ENCODE data around the gene MYL12B.
"Not testable (repeated sequence)": the region's sequence is repeated elsewhere in the genome, so short reads cannot be mapped to it uniquely, and the experiment has no call there.

Gene MYL12B

GRCh38 chr18:3218819-3219218 is 43.1 kb upstream of the MYL12B start:
- no peaks in the 10 kb centered on the region; the same call in 1 of the 2 replicates for H3F3A ChIP-seq (ENCODE audit: insufficient read depth, low read length)
- TF ChIP-seq, protein P1, sequence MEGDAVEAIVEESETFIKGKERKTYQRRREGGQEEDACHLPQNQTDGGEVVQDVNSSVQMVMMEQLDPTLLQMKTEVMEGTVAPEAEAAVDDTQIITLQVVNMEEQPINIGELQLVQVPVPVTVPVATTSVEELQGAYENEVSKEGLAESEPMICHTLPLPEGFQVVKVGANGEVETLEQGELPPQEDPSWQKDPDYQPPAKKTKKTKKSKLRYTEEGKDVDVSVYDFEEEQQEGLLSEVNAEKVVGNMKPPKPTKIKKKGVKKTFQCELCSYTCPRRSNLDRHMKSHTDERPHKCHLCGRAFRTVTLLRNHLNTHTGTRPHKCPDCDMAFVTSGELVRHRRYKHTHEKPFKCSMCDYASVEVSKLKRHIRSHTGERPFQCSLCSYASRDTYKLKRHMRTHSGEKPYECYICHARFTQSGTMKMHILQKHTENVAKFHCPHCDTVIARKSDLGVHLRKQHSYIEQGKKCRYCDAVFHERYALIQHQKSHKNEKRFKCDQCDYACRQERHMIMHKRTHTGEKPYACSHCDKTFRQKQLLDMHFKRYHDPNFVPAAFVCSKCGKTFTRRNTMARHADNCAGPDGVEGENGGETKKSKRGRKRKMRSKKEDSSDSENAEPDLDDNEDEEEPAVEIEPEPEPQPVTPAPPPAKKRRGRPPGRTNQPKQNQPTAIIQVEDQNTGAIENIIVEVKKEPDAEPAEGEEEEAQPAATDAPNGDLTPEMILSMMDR (IDR thresholded peaks at IDR 0.05; ENCODE audit: low read length), result no peak
- TF ChIP-seq EZH2phosphoT487 (IDR thresholded peaks at IDR 0.05; ENCODE audit: low read length), result no peak
- no peak for TF ChIP-seq EZH2 (optimal IDR thresholded peaks at IDR 0.05; ENCODE audit: low read depth, low read length)
- 0 out of 2 replicates have a peak, but pooled peaks cover under 1% of the 10 kb centered on the region for H3K4me1 ChIP-seq (ENCODE audit: low read length)
- no peak overlapping the region for H3K9ac ChIP-seq (ENCODE audit: low read length)
- H3K36me3 ChIP-seq (replicated peaks; ENCODE audit: insufficient read depth, low read length), result no peaks in the 10 kb centered on the region
- no peak overlapping the region for H3K4me3 ChIP-seq (ENCODE audit: low read length)
- H3K79me2 ChIP-seq (ENCODE audit: low read length), result no peaks in the 10 kb centered on the region
- no peaks in the 10 kb centered on the region for H3K9me3 ChIP-seq (replicated peaks; ENCODE audit: insufficient read depth, low read length)
- H3K4me2 ChIP-seq (ENCODE audit: low read depth, low read length), result no peak overlapping the region
- no peak overlapping the region for H2AFZ ChIP-seq (ENCODE audit: low read length)
- no peak for DNase-seq
- H3K27me3 ChIP-seq (replicated peaks; ENCODE audit: insufficient read depth, low read length), result no peaks in the 10 kb centered on the region
- no peaks in the 10 kb centered on the region for H3K9me2 ChIP-seq (replicated peaks; ENCODE audit: insufficient read depth, low read length)
- no peaks in the 10 kb centered on the region for H4K20me1 ChIP-seq (ENCODE audit: insufficient read depth, low read length)
- no peak overlapping the region for H3K27ac ChIP-seq (ENCODE audit: low read length)

GRCh38 chr18:3219241-3219630 is 42.7 kb upstream of the MYL12B start:
- no peaks in the 10 kb centered on the region for H3F3A ChIP-seq (ENCODE audit: insufficient read depth, low read length)
- no peaks in the 10 kb centered on the region for H4K20me1 ChIP-seq (ENCODE audit: insufficient read depth, low read length)
- H3K27ac ChIP-seq (ENCODE audit: low read length), result no peak overlapping the region
- no peak overlapping the region for H3K9ac ChIP-seq (ENCODE audit: low read length)
- H3K36me3 ChIP-seq (replicated peaks; ENCODE audit: insufficient read depth, low read length), result no peaks in the 10 kb centered on the region
- no peaks in the 10 kb centered on the region for H3K79me2 ChIP-seq (ENCODE audit: low read length)
- H3K9me3 ChIP-seq (replicated peaks; ENCODE audit: insufficient read depth, low read length), result no peaks in the 10 kb centered on the region
- no peaks in the 10 kb centered on the region for H3K4me1 ChIP-seq (ENCODE audit: low read length)
- no peak overlapping the region for H2AFZ ChIP-seq (ENCODE audit: low read length)
- H3K4me3 ChIP-seq (ENCODE audit: low read length), result no peak overlapping the region
- H3K27me3 ChIP-seq (replicated peaks; ENCODE audit: insufficient read depth, low read length), result no peaks in the 10 kb centered on the region
- TF ChIP-seq EZH2 (optimal IDR thresholded peaks at IDR 0.05; ENCODE audit: low read depth, low read length) (no peak), EZH2phosphoT487 (IDR thresholded peaks at IDR 0.05; ENCODE audit: low read length) (no peak)
- TF ChIP-seq, protein P1 (IDR thresholded peaks at IDR 0.05; ENCODE audit: low read length), result no peak
- no peak for DNase-seq
- H3K4me2 ChIP-seq (ENCODE audit: low read depth, low read length), result no peak overlapping the region
- no peaks in the 10 kb centered on the region for H3K9me2 ChIP-seq (replicated peaks; ENCODE audit: insufficient read depth, low read length)

DNA sequence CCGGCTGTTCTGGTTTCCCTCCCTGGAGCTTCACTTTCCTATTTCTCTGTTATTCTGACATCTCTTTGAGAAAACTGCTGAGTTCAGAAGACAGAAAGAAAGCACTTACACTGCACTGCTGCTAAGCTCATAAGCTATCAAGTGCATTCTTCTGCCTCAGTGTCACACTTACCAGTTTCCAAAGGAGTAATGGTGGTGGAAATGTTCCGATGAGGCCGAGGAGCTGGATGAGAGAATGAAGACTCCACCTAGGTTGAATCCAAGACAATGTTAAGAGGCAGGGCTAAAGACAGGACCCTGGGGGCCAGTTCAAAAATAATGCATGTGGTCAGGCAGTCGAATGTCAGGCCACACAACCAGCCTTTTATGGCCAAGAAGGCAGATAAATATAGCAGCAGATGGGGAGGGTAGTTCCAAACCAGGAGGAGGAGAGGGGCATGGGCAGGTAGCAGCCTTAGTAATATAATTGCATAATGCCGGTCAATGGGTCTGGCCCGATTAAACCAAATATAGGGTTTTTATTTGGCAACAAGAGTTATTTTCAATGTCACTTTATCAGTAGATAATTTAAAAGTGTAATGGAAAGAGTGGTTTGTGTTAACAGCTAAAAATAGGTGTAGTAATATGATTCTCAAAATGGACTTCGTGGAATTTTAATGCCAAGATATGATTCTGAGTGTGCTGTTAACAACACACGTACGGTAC is 42.1 kb upstream of the MYL12B start, which contains the start of gene MYOM1:
TSS of gene MYOM1 (minus strand) at position 338 of the 705 bp plus-strand sequence. CDS start 4,745 bp downstream, outside the sequence.
- Histone ChIP-seq H3F3A (ENCODE audit: insufficient read depth, low read length) (no peaks in the 10 kb centered on the region), H2AFZ (ENCODE audit: low read length) (no peak within 1 kb of the TSS), H3K79me2 (ENCODE audit: low read length) (no peaks in the 10 kb centered on the region), H3K9me2 (replicated peaks; ENCODE audit: insufficient read depth, low read length) (no peaks in the 10 kb centered on the region), H3K4me3 (ENCODE audit: low read length) (no peak within 1 kb of the TSS), H3K4me2 (ENCODE audit: low read depth, low read length) (no peak within 1 kb of the TSS), H3K27ac (ENCODE audit: low read length) (no peak within 1 kb of the TSS), H3K27me3 (replicated peaks; ENCODE audit: insufficient read depth, low read length) (no peaks in the 10 kb centered on the region), H3K9ac (ENCODE audit: low read length) (no peak within 1 kb of the TSS), H3K36me3 (replicated peaks; ENCODE audit: insufficient read depth, low read length) (no peaks in the 10 kb centered on the region), H3K9me3 (replicated peaks; ENCODE audit: insufficient read depth, low read length) (no peaks in the 10 kb centered on the region), H3K4me1 (ENCODE audit: low read length) (no peaks in the 10 kb centered on the region), H4K20me1 (ENCODE audit: insufficient read depth, low read length) (no peaks in the 10 kb centered on the region)
- no peak for DNase-seq
- TF ChIP-seq EZH2 (optimal IDR thresholded peaks at IDR 0.05; ENCODE audit: low read depth, low read length) (no peak), EZH2phosphoT487 (IDR thresholded peaks at IDR 0.05; ENCODE audit: low read length) (no peak)
- TF ChIP-seq, protein P1 (IDR thresholded peaks at IDR 0.05; ENCODE audit: low read length), result no peak

GRCh38 chr18:3220868-3221267 is 41.1 kb upstream of the MYL12B start:
- H2AFZ ChIP-seq (ENCODE audit: low read length); H3K9ac ChIP-seq (ENCODE audit: low read length); H3K79me2 ChIP-seq (ENCODE audit: low read length); H3K4me2 ChIP-seq (ENCODE audit: low read depth, low read length); H4K20me1 ChIP-seq (ENCODE audit: insufficient read depth, low read length); H3K27me3 ChIP-seq (replicated peaks; ENCODE audit: insufficient read depth, low read length); H3K9me3 ChIP-seq (replicated peaks; ENCODE audit: insufficient read depth, low read length); H3K27ac ChIP-seq (ENCODE audit: low read length); DNase-seq; H3K36me3 ChIP-seq (replicated peaks; ENCODE audit: insufficient read depth, low read length); H3K4me1 ChIP-seq (ENCODE audit: low read length); H3K4me3 ChIP-seq (ENCODE audit: low read length); H3K9me2 ChIP-seq (replicated peaks; ENCODE audit: insufficient read depth, low read length); H3F3A ChIP-seq (ENCODE audit: insufficient read depth, low read length): not testable (repeated sequence)

Data from MM.1S (cell line).